GM23248 (cell line): ENCODE results near the gene CABP7.

Source experiments
- EZH2 ChIP-seq: fragments of 200-600 bp; sonication (generic); IDR thresholded peaks from 2 replicates; pipeline ENCODE4 v1.6.1; 2018; ENCODE audit warnings: antibody characterized with exemption, mild to moderate bottlenecking; ENCODE audit not compliant: insufficient read depth, poor library complexity, severe bottlenecking
- EZH2phosphoT487 ChIP-seq: fragments of 200-600 bp; sonication (generic); IDR thresholded peaks from 2 replicates; pipeline ENCODE4 v1.6.1; 2018; ENCODE audit warnings: antibody characterized with exemption, moderate library complexity, mild to moderate bottlenecking, low read depth; ENCODE audit not compliant: insufficient read depth

DNA sequence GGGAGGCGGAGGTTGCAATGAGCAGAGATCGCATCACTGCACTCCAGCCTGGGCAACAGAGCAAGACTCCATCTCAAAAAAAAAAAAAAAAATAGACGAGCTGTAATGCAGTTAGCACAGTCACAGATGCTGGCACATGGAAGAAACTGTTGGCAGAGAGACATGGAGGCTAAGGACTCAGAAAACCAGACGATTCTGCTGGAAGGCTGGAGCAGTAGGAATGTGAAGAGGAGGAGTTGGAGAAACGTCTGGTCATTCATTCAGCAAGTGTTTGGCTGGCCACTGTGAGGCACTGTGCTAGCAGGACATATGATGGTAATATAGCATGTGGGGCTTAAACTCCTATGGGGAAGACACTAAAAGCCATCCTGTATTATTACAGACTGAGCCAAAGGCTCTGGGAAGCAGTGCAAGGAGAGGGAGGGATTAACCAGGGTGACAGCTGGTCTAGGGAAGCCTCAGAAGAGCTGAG lies 52.4 kb downstream of the CABP7 start:
- TF ChIP-seq EZH2 (no peak), EZH2phosphoT487 (no peak)
